Measurements from ENCODE around the gene ADGB. TPM values are rescaled to one million over a fixed set of nuclear protein-coding genes. Genes with fewer than 3 reads are reported as not detected.

ADGB gene
- total RNA-seq, 4 donors from 2014 or later: not detected

DNA sequence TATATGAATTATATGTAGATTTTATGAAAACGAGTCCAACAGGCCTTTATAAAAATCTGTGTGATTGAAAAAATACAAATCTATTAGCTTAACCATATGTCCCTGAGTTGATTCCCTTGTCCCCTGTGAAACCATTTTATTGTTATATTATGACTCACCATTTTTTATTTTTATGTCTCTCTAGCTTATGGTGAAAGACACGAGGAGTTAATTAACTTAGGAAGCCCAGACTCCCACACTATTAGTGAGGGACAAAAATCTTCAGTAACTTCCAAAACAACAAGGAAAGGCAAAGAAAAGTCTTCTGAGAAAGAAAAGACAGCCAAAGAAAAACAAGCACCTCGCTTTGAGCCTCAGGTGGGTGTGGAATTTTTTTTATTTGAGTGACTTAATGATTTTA is 183.1 kb downstream of the ADGB start:
- no peak for DNase-seq (ENCODE audit: extremely low spot score)
- no peaks in the 10 kb centered on the region for H3K4me1 ChIP-seq
- H3K36me3 ChIP-seq: no peaks in the 10 kb centered on the region
- no peaks in the 10 kb centered on the region for H3K27me3 ChIP-seq
- intact Hi-C loops (cut with DNase I): no loop called here
- TF ChIP-seq POLR2AphosphoS5 (IDR thresholded peaks at IDR 0.05) (no peak), EP300 (IDR thresholded peaks at IDR 0.05) (no peak), POLR2A (IDR thresholded peaks at IDR 0.05; ENCODE audit: low read depth) (no peak)
- TF ChIP-seq, protein P1, sequence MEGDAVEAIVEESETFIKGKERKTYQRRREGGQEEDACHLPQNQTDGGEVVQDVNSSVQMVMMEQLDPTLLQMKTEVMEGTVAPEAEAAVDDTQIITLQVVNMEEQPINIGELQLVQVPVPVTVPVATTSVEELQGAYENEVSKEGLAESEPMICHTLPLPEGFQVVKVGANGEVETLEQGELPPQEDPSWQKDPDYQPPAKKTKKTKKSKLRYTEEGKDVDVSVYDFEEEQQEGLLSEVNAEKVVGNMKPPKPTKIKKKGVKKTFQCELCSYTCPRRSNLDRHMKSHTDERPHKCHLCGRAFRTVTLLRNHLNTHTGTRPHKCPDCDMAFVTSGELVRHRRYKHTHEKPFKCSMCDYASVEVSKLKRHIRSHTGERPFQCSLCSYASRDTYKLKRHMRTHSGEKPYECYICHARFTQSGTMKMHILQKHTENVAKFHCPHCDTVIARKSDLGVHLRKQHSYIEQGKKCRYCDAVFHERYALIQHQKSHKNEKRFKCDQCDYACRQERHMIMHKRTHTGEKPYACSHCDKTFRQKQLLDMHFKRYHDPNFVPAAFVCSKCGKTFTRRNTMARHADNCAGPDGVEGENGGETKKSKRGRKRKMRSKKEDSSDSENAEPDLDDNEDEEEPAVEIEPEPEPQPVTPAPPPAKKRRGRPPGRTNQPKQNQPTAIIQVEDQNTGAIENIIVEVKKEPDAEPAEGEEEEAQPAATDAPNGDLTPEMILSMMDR (IDR thresholded peaks at IDR 0.05): no peak
- H3K27ac ChIP-seq (replicated peaks in 1 of 4): no peak overlapping the region
- H3K4me3 ChIP-seq: no peak overlapping the region
- no peaks in the 10 kb centered on the region for H3K9me3 ChIP-seq
- 80% methylated on average over 3 of the region's 3 CpGs for WGBS

DNA sequence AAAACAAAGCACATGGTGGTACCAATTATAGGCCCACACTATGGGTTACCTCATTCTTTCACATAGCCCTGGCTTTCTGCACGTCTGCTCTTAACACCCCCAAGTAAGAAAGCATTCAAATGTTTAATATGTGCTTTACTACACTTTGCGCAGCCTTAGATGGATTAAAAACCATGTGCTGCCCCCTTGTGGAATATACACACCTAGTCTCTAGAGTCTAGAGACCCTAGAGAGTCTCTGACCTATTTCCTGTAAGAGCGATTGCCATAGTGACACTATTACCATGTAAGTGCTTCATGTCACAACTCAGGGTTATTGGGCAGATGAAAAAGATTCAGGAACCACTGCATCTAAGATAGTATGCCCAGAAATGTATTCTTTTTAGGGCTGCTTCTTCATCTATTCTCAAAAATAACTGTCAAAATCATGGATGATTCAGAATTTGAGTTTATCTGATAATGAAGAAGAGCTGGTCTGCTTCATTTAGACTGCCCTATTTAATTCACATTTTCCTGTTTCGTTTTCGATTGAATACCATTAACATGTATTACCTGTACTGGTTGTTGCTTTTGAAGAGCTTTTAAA is 186.3 kb downstream of the ADGB start:
- no peak for TF ChIP-seq POLR2A (IDR thresholded peaks at IDR 0.05; ENCODE audit: low read depth)
- TF ChIP-seq, protein P1 (IDR thresholded peaks at IDR 0.05): peak in 1 of 3 experiments; percentile 23
- no peak for DNase-seq (ENCODE audit: extremely low spot score)
- intact Hi-C loops (cut with DNase I): no loop called here
- H3K4me1 ChIP-seq: no peaks in the 10 kb centered on the region
- no peak overlapping the region for H3K27ac ChIP-seq (replicated peaks in 1 of 4)
- no peaks in the 10 kb centered on the region for H3K9me3 ChIP-seq
- no peaks in the 10 kb centered on the region for H3K36me3 ChIP-seq
- H3K4me3 ChIP-seq: no peak overlapping the region
- no peaks in the 10 kb centered on the region for H3K27me3 ChIP-seq
- WGBS: 55% methylated on average over 5 of the region's 5 CpGs

DNA sequence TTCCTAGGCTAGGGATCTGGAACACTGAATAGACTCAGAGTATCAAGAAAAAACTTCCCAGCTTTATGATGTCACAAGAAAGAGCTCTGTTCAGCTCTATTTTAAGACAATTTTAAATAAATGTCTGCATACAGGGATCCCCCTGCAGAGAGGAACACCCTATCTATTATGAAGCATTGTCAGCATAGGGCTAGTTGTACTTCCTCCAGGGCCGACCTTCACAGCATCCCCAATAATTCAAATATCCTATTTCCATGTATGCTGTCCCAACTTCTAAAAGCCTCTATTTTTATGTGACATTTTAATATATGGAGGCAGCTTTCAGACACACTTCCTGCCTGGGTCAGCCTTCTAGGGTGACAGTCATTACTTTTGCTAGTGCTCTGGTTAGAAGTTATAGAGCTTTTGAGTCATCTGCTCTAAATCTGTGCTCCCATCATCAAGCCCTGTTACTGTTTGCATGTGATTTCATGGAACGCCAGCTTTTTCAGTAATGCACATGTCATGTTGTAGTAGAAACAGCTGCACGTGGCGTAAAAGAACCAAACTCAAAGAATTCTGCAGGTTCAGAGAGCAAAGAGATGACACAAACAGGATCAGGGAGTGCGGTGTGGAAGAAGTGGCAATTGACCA is 189.2 kb downstream of the ADGB start:
- Histone ChIP-seq H3K9me3 (peaks cover 0 to 11% (median 4%) of the 10 kb centered on the region in 4 donors), H3K27ac (replicated peaks in 1 of 4) (no peak overlapping the region), H3K27me3 (no peaks in the 10 kb centered on the region), H3K4me3 (no peak overlapping the region), H3K4me1 (no peaks in the 10 kb centered on the region), H3K36me3 (no peaks in the 10 kb centered on the region)
- TF ChIP-seq, protein P1 (IDR thresholded peaks at IDR 0.05): no peak
- no peak for TF ChIP-seq EP300 (IDR thresholded peaks at IDR 0.05)
- TF ChIP-seq POLR2A (IDR thresholded peaks at IDR 0.05; ENCODE audit: low read depth): no peak
- no peak for TF ChIP-seq POLR2AphosphoS5 (IDR thresholded peaks at IDR 0.05)
- intact Hi-C loops (cut with DNase I): no loop called here
- no peak for DNase-seq (ENCODE audit: extremely low spot score)
- WGBS: 56% methylated on average over 5 of the region's 5 CpGs

DNA sequence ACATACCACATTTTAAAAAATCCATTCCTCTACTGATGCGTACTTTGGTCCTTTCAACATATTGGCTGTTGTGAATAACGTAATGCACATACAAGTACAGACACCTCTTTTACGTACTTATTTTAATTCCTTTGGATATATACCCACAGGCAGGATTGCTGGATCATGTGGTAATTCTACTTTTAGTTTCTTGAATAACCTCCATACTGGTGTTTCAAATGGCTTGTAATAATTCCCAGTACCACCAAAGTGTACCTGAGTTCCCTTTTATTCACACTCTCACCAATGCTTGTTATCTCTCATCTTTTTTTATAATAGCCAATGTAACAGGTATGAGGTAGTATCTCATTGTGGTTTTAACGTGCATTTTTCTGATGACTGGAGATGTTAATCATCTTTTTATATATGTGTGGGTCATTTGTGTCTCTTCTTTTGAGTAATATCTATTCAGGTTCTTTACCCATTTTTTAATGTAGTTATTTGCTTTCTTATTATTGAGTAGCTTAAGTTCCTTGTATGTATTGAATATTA is 191.9 kb downstream of the ADGB start:
- Histone ChIP-seq H3K36me3 (no peaks in the 10 kb centered on the region), H3K9me3 (peaks cover 0 to 11% (median 6%) of the 10 kb centered on the region in 4 donors), H3K4me3 (no peak overlapping the region), H3K27me3 (no peaks in the 10 kb centered on the region), H3K4me1 (no peaks in the 10 kb centered on the region), H3K27ac (replicated peaks in 1 of 4) (no peak overlapping the region)
- DNase-seq (ENCODE audit: extremely low spot score): no peak
- TF ChIP-seq, protein P1 (IDR thresholded peaks at IDR 0.05): no peak
- no peak for TF ChIP-seq POLR2AphosphoS5 (IDR thresholded peaks at IDR 0.05)
- intact Hi-C loops (cut with DNase I): no loop called here
- WGBS: 84% methylated on average over 4 of the region's 4 CpGs
